ENCODE results near the gene CR1. TPM values are rescaled to one million over a fixed set of nuclear protein-coding genes. Genes with fewer than 3 reads are reported as not detected.
A peak's percentile ranks its signal among the peaks of the same experiment; 100 is the strongest.
"Not testable (repeated sequence)": the region's sequence is repeated elsewhere in the genome, so short reads cannot be mapped to it uniquely, and the experiment has no call there.

The CR1 gene
- total and polyA plus RNA-seq, 5 donors from 2014 or later = 0.02 to 0.94 (median 0.14) TPM

DNA sequence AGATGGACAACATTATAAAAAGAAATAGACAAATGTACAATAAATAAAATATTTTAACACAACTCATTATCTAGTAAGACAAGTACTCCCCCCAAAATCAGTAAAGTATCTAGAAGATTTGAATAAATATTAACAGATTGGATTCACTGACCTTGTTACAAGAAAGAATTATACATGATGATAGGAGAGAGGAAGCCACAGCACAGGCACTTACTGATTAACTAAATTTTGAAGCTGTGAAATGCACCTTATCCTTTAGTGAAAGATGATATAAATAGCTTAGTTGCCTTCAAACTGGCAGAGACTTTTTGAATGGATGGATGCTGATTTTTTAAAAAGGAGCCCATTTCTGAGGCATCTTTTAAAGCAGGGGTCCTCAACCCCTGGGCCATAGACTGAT lies 8.5 kb downstream of the CR1 start:
- no peaks in the 10 kb centered on the region for H3K4me1 ChIP-seq (ENCODE audit: control insufficient read depth, insufficient read depth, low read length, poor library complexity, severe bottlenecking)
- no peak overlapping the region for H3K27ac ChIP-seq (ENCODE audit: insufficient read depth, low read length, poor library complexity, severe bottlenecking)
- Mint-ChIP-seq H3K9me3 (no peaks in the 10 kb centered on the region), H3K36me3 (no peaks in the 10 kb centered on the region), H3K4me3 (no peak overlapping the region), H3K27me3 (peaks cover 23% of the 10 kb centered on the region), H3K4me1 (no peaks in the 10 kb centered on the region), H3K27ac (no peak overlapping the region)
- DNase-seq (no peak), ATAC-seq (ENCODE audit: low read depth in 2 of 2) (no peak)
- no peaks in the 10 kb centered on the region for H3K36me3 ChIP-seq (ENCODE audit: control insufficient read depth, insufficient read depth, low read length)
- H3K27me3 ChIP-seq (ENCODE audit: control insufficient read depth, insufficient read depth, low read length) = peaks cover 18% of the 10 kb centered on the region
- H3K4me3 ChIP-seq (ENCODE audit: low read depth, low read length) = no peak overlapping the region
- H3K9me3 ChIP-seq (ENCODE audit: control insufficient read depth in 2 of 2, low read length in 2 of 2) = no peaks in the 10 kb centered on the region

DNA sequence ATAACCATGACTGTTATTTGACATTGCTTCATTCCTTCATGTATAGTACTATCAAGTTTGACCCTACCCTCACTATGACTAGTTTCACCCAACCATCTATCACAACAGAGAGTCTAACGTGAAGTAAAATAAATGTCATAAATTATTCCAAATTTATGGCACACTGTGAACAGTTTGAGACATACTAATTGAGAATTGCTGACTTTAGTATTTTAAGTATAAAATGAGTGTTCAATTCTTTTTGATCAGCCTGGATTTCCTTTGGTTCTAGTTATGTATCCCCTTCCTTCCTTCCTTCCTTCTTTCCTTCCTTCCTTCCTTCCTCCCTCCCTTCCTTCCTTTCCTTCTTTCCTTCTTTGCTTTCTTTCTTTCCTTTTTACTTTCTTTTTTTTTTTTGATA lies 14.5 kb downstream of the CR1 start:
- Mint-ChIP-seq H3K9me3 (peaks cover 0 to 1% (median 0%) of the 10 kb centered on the region in 7 donors), H3K27ac (no peak overlapping the region), H3K4me1 (no peaks in the 10 kb centered on the region), H3K4me3 (no peak overlapping the region), H3K27me3 (peaks cover 23% of the 10 kb centered on the region), H3K36me3 (no peaks in the 10 kb centered on the region)
- no peaks in the 10 kb centered on the region for H3K4me1 ChIP-seq (ENCODE audit: control insufficient read depth, insufficient read depth, low read length, poor library complexity, severe bottlenecking)
- no peaks in the 10 kb centered on the region for H3K36me3 ChIP-seq (ENCODE audit: control insufficient read depth, insufficient read depth, low read length)
- no peaks in the 10 kb centered on the region for H3K9me3 ChIP-seq (ENCODE audit: control insufficient read depth in 2 of 2, low read length in 2 of 2)
- ATAC-seq (ENCODE audit: low read depth in 2 of 2) = no peak
- no peak overlapping the region for H3K27ac ChIP-seq (ENCODE audit: insufficient read depth, low read length, poor library complexity, severe bottlenecking)
- no peak overlapping the region for H3K4me3 ChIP-seq (ENCODE audit: low read depth, low read length)
- H3K27me3 ChIP-seq (ENCODE audit: control insufficient read depth, insufficient read depth, low read length) = peaks cover 4% of the 10 kb centered on the region
- DNase-seq = no peak

DNA sequence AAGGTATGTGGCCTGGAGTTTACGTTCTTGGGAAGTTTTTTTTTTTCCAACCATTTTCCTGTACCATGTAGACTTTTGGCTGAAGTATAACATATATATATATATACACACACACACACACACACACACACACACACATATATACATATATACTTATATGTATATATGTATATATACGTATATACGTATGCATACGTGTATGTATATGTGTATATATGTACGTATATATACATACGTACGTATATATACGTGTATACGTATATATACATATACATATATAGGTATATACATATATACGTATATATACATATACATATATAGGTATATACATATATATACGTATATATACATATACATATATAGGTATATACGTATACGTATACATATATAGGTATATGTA lies 18.9 kb downstream of the CR1 start:
- no peaks in the 10 kb centered on the region for H3K9me3 ChIP-seq (ENCODE audit: control insufficient read depth in 2 of 2, low read length in 2 of 2)
- Mint-ChIP-seq H3K27ac (no peak overlapping the region), H3K9me3 (peaks cover 0 to 6% (median 0%) of the 10 kb centered on the region in 7 donors), H3K4me3 (no peak overlapping the region), H3K36me3 (no peaks in the 10 kb centered on the region), H3K27me3 (peaks cover 17% of the 10 kb centered on the region), H3K4me1 (no peaks in the 10 kb centered on the region)
- no peaks in the 10 kb centered on the region for H3K4me1 ChIP-seq (ENCODE audit: control insufficient read depth, insufficient read depth, low read length, poor library complexity, severe bottlenecking)
- H3K27ac ChIP-seq (ENCODE audit: insufficient read depth, low read length, poor library complexity, severe bottlenecking) = no peak overlapping the region
- H3K36me3 ChIP-seq (ENCODE audit: control insufficient read depth, insufficient read depth, low read length) = no peaks in the 10 kb centered on the region
- peaks cover 2% of the 10 kb centered on the region for H3K27me3 ChIP-seq (ENCODE audit: control insufficient read depth, insufficient read depth, low read length)
- no peak for ATAC-seq (ENCODE audit: low read depth in 2 of 2)
- DNase-seq = no peak
- no peak overlapping the region for H3K4me3 ChIP-seq (ENCODE audit: low read depth, low read length)

- Histone ChIP-seq H3K4me3 (ENCODE audit: low read depth, low read length) (no peak overlapping the region), H3K36me3 (ENCODE audit: control insufficient read depth, insufficient read depth, low read length) (no peaks in the 10 kb centered on the region), H3K27me3 (ENCODE audit: control insufficient read depth, insufficient read depth, low read length) (peaks cover 2% of the 10 kb centered on the region), H3K9me3 (ENCODE audit: control insufficient read depth in 2 of 2, low read length in 2 of 2) (no peaks in the 10 kb centered on the region), H3K27ac (ENCODE audit: insufficient read depth, low read length, poor library complexity, severe bottlenecking) (no peak overlapping the region), H3K4me1 (ENCODE audit: control insufficient read depth, insufficient read depth, low read length, poor library complexity, severe bottlenecking) (no peaks in the 10 kb centered on the region)
- peaks cover 8% of the 10 kb centered on the region for H3K27me3 Mint-ChIP-seq
- no peaks in the 10 kb centered on the region for H3K36me3 Mint-ChIP-seq
- peaks cover 0 to 6% (median 0%) of the 10 kb centered on the region in 7 donors for H3K9me3 Mint-ChIP-seq
- ATAC-seq (ENCODE audit: low read depth in 2 of 2) = no peak
- no peaks in the 10 kb centered on the region for H3K4me1 Mint-ChIP-seq
- no peak for DNase-seq
- no peak overlapping the region for H3K27ac Mint-ChIP-seq
- no peak overlapping the region for H3K4me3 Mint-ChIP-seq
Measured at GRCh38 chr1:207516729-207517128, 20.8 kb downstream of the CR1 start.

DNA sequence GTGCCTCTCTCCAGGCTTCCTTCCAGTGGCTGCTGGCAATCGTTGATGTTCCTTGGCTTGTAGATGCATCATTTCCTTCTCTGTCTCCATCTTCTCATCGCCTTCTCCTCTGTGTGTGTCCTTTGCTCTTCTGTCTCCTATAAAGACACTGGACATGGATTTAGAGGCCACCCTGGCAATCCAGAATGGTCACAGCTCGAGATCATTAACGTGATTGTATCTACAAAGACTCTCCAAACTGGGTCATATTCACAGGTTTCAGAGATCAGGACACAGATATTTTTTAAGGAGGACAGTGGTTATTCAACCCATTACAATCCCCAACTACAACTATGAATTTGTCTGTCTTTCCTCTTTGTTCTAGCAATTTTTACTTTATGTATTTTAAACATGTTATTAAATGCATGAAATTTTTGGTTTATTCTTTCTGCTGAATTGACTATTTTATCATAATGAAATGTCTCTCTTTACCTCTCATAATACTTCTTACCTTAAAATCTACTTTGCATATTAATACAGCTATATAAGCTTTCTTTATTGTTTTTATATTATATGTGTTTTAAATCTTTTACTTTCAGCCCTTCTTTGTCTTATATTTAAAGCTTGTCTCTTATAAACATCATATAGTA lies 22.8 kb downstream of the CR1 start:
- Histone ChIP-seq H3K9me3 (ENCODE audit: control insufficient read depth in 2 of 2, low read length in 2 of 2) (no peaks in the 10 kb centered on the region), H3K36me3 (ENCODE audit: control insufficient read depth, insufficient read depth, low read length) (no peaks in the 10 kb centered on the region), H3K27me3 (ENCODE audit: control insufficient read depth, insufficient read depth, low read length) (no peaks in the 10 kb centered on the region), H3K4me3 (ENCODE audit: low read depth, low read length) (no peak overlapping the region), H3K4me1 (ENCODE audit: control insufficient read depth, insufficient read depth, low read length, poor library complexity, severe bottlenecking) (no peaks in the 10 kb centered on the region), H3K27ac (ENCODE audit: insufficient read depth, low read length, poor library complexity, severe bottlenecking) (no peak overlapping the region)
- no peak for ATAC-seq (ENCODE audit: low read depth in 2 of 2)
- no peak overlapping the region for H3K27ac Mint-ChIP-seq
- DNase-seq = no peak
- H3K9me3 Mint-ChIP-seq = peaks cover 0 to 6% (median 0%) of the 10 kb centered on the region in 7 donors
- H3K36me3 Mint-ChIP-seq = no peaks in the 10 kb centered on the region
- H3K27me3 Mint-ChIP-seq = peaks cover 15% of the 10 kb centered on the region
- H3K4me1 Mint-ChIP-seq = no peaks in the 10 kb centered on the region
- no peak overlapping the region for H3K4me3 Mint-ChIP-seq

DNA sequence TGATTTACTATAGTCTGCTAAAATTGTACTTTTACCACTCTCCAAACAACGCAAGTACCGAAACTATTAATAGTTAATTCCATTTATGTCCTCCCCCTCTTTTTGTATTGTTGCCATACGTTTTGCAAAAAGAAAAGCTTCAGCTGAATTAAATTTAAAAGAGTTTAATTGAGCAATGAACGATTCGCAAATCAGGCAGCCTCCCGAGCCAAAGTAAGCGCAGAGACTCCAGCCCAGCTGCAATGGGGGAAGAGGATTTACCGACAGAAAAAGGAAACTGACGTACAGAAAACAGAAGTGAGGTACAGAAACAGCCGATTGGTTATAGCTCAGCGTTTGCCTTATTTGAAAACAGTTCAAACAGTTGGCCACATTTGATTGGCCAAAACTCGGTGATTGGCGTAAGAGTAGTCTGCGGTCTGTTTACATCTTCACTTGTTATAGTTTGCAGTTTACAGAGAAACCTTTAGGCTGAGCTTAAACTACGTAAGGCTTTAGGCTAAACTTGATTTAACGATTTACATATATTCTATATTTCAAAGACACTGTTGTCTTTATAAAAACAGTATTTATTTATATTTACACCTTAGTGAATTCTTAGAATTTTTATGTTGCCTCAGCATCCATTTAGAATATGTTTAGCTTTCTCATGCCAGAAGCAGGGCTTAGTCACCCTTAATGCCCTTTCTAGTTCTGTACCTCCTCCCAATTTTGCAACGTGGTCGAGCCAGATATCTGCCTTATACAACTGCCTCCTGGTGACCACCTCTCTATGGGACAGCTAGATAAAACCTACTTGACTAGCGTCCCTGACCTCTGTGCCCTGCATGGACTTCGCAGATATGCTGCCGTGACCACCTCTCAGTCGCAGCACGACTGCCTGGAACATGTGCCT lies 23.8 kb downstream of the CR1 start:
- Mint-ChIP-seq H3K27ac (peak overlapping the region in 1 of 3 donors; percentile 74), H3K9me3 (peaks cover 0 to 6% (median 0%) of the 10 kb centered on the region in 7 donors), H3K4me1 (no peaks in the 10 kb centered on the region), H3K36me3 (no peaks in the 10 kb centered on the region), H3K4me3 (no peak overlapping the region), H3K27me3 (peaks cover 16% of the 10 kb centered on the region)
- H3K4me1 ChIP-seq (ENCODE audit: control insufficient read depth, insufficient read depth, low read length, poor library complexity, severe bottlenecking) = no peaks in the 10 kb centered on the region
- H3K9me3 ChIP-seq (ENCODE audit: control insufficient read depth in 2 of 2, low read length in 2 of 2) = no peaks in the 10 kb centered on the region
- H3K36me3 ChIP-seq (ENCODE audit: control insufficient read depth, insufficient read depth, low read length) = no peaks in the 10 kb centered on the region
- ATAC-seq (ENCODE audit: low read depth in 2 of 2) = no peak
- H3K4me3 ChIP-seq (ENCODE audit: low read depth, low read length) = no peak overlapping the region
- no peak for DNase-seq
- no peak overlapping the region for H3K27ac ChIP-seq (ENCODE audit: insufficient read depth, low read length, poor library complexity, severe bottlenecking)
- no peaks in the 10 kb centered on the region for H3K27me3 ChIP-seq (ENCODE audit: control insufficient read depth, insufficient read depth, low read length)

- H3K27ac Mint-ChIP-seq = peak overlapping the region in 1 of 3 donors; percentile 74
- H3K9me3 Mint-ChIP-seq; H3K27me3 ChIP-seq (ENCODE audit: control insufficient read depth, insufficient read depth, low read length); DNase-seq; H3K4me1 Mint-ChIP-seq; H3K36me3 Mint-ChIP-seq; ATAC-seq (ENCODE audit: low read depth in 2 of 2); H3K27ac ChIP-seq (ENCODE audit: insufficient read depth, low read length, poor library complexity, severe bottlenecking); H3K4me1 ChIP-seq (ENCODE audit: control insufficient read depth, insufficient read depth, low read length, poor library complexity, severe bottlenecking); H3K36me3 ChIP-seq (ENCODE audit: control insufficient read depth, insufficient read depth, low read length); H3K9me3 ChIP-seq (ENCODE audit: control insufficient read depth in 2 of 2, low read length in 2 of 2); H3K4me3 ChIP-seq (ENCODE audit: low read depth, low read length); H3K4me3 Mint-ChIP-seq: not testable (repeated sequence)
- peaks cover 19% of the 10 kb centered on the region for H3K27me3 Mint-ChIP-seq
Measured at GRCh38 chr1:207520400-207521345, 24.7 kb downstream of the CR1 start.

Data from CD4-positive, CD25-positive, alpha-beta regulatory T cell (primary cell).